Measurements from ENCODE around the gene NGRN.

Gene NGRN

GRCh38 chr15:90305932-90306331, 40.5 kb downstream of the NGRN start:
- no peak for TF ChIP-seq CTCF (IDR thresholded peaks at IDR 0.05; ENCODE audit: control insufficient read depth, insufficient read depth, low read depth, low read length, missing control alignments)
- no peak overlapping the region for H3K4me3 ChIP-seq (ENCODE audit: control insufficient read depth, low read depth, low read length)
- DNase-seq (ENCODE audit: low read depth): no peak

GRCh38 chr15:90306560-90306959, 41.1 kb downstream of the NGRN start:
- DNase-seq (ENCODE audit: low read depth): no peak
- H3K4me3 ChIP-seq (ENCODE audit: control insufficient read depth, low read depth, low read length): no peak overlapping the region
- no peak for TF ChIP-seq CTCF (IDR thresholded peaks at IDR 0.05; ENCODE audit: control insufficient read depth, insufficient read depth, low read depth, low read length, missing control alignments)

GRCh38 chr15:90307661-90308060, 42.2 kb downstream of the NGRN start:
- DNase-seq (ENCODE audit: low read depth): no peak
- no peak for TF ChIP-seq CTCF (IDR thresholded peaks at IDR 0.05; ENCODE audit: control insufficient read depth, insufficient read depth, low read depth, low read length, missing control alignments)
- no peak overlapping the region for H3K4me3 ChIP-seq (ENCODE audit: control insufficient read depth, low read depth, low read length)

GRCh38 chr15:90309020-90309419, 43.5 kb downstream of the NGRN start:
- no peak overlapping the region for H3K4me3 ChIP-seq (ENCODE audit: control insufficient read depth, low read depth, low read length)
- TF ChIP-seq CTCF (IDR thresholded peaks at IDR 0.05; ENCODE audit: control insufficient read depth, insufficient read depth, low read depth, low read length, missing control alignments): no peak
- no peak for DNase-seq (ENCODE audit: low read depth)

- TF ChIP-seq CTCF (IDR thresholded peaks at IDR 0.05; ENCODE audit: control insufficient read depth, insufficient read depth, low read depth, low read length, missing control alignments): no peak
- no peak overlapping the region for H3K4me3 ChIP-seq (ENCODE audit: control insufficient read depth, low read depth, low read length)
- peak; percentile 50 for DNase-seq (ENCODE audit: low read depth)
These were observed 50.0 kb downstream of the NGRN start for GRCh38 chr15:90315278-90315982.

GRCh38 chr15:90316139-90316538, 50.7 kb downstream of the NGRN start:
- no peak for TF ChIP-seq CTCF (IDR thresholded peaks at IDR 0.05; ENCODE audit: control insufficient read depth, insufficient read depth, low read depth, low read length, missing control alignments)
- DNase-seq (ENCODE audit: low read depth): no peak
- no peak overlapping the region for H3K4me3 ChIP-seq (ENCODE audit: control insufficient read depth, low read depth, low read length)

Measured in AG09309 (cell line).